Adrenal gland (tissue), 12 donors: Measurements from ENCODE around the gene PTPA. TPM values are rescaled to one million over a fixed set of nuclear protein-coding genes. Genes with fewer than 3 reads are reported as not detected.

Experiments used
- DNase-seq, 7 donors: peaks; one replicate each; pipeline ENCODE4 v3.0.0-alpha.2; 2019 to 2020
- H3K27ac ChIP-seq, 5 donors: fragments of 200-600 bp; sonication (generic) in 4 of 5; 1 replicate in 3 of 5; 2 replicates in 2 of 5; pipeline versions ENCODE4 v1.5.1 to v1.8.0; 2016 to 2020; ENCODE audit warnings: mild to moderate bottlenecking in 1 of 5
- H3K27me3 ChIP-seq: fragments of 200-600 bp; 2 replicates; pipeline ENCODE4 v1.8.0; 2021
- H3K36me3 ChIP-seq, 2 donors: fragments of 200-600 bp; replicated peaks in 1 of 2; 1 replicate in 1 of 2; 2 replicates in 1 of 2; pipeline versions ENCODE4 v1.5.1 to v1.8.0; 2018 to 2022
- H3K4me1 ChIP-seq, 2 donors: fragments of 200-600 bp; replicated peaks in 1 of 2; 1 replicate in 1 of 2; 2 replicates in 1 of 2; pipeline versions ENCODE4 v1.5.1 to v1.8.0; 2018 to 2021
- H3K4me3 ChIP-seq, 4 donors: fragments of 200-600 bp; sonication (generic) in 3 of 4; one replicate each; pipeline ENCODE4 v1.5.1; 2016 to 2018
- H3K9me3 ChIP-seq, 3 donors: fragments of 200-600 bp; sonication (generic) in 1 of 3; replicated peaks in 1 of 3; 1 replicate in 2 of 3; 2 replicates in 1 of 3; pipeline versions ENCODE4 v1.5.1 to v1.8.0; 2016 to 2021
- CTCF ChIP-seq, 6 experiments: fragments of 450-650 bp in 4 of 6; fragments of 200-600 bp in 2 of 6; sonication (generic) in 1 of 6; IDR thresholded peaks; 1 replicate in 5 of 6; 2 replicates in 1 of 6; pipeline versions ENCODE4 v1.5.1 to v1.8.0; 2016 to 2021; ENCODE audit warnings: antibody characterized with exemption in 6 of 6, mild to moderate bottlenecking in 2 of 6, moderate library complexity in 1 of 6
- POLR2A ChIP-seq, 2 donors: fragments of 450-650 bp; IDR thresholded peaks; one replicate each; pipeline ENCODE4 v1.6.1; 2017; ENCODE audit warnings: antibody characterized with exemption in 2 of 2, mild to moderate bottlenecking in 2 of 2, moderate library complexity in 1 of 2
- WGBS, 4 donors: extraction: QIAGEN DNeasy Blood & Tissue Kit in 2 of 4; methylation state at CpG; one replicate each; pipeline versions ENCODE4 v1.1.5 to v1.1.7; 2013 to 2017; 5-methylcytosine and 5-hydroxymethylcytosine counted together
- intact Hi-C, 2 donors: fragments of 100-400 bp; cut with DNase I; formaldehyde crosslinking; loops; one replicate each; pipeline versions ENCODE4 v1.14.1 to v1.15.0; 2022 to 2023
- polyA plus RNA-seq, 3 donors: library from polyadenylated mRNA; stranded (reverse); fragments of 200-250 nt in 2 of 3; fragments of 350-450 nt in 1 of 3; fragmentation: Illumina TruSeq in 1 of 3; extraction: RNeasy Lipid Tissue Mini Kit (QIAGEN cat#74804) in 1 of 3; gene quantifications; one replicate each; pipeline ENCODE4 v1.2.3, GENCODE V29; 2013 to 2014
- total RNA-seq, 9 donors: library from RNA; depleted of rRNA in 4 of 9; stranded (reverse); fragments of >200 nt in 4 of 9; fragments of 120-200 nt in 1 of 9; fragmentation: NEBNext Ultra II Directional in 1 of 9; extraction: Animal tissue kit (Norgen Biotek cat#: 25700) in 1 of 9; gene quantifications; one replicate each; pipeline versions ENCODE4 v1.1.0 to v1.2.4, GENCODE V29; 2013 to 2023
- donor health status: healthy with polysubstance abuse.
- donor health status: Bipolar disorder and iron deficiency.
- donor health status: DM: yes; HTN: yes; CAD: no.
- donor health status: DM: no; HTN: no; CAD: no.
- donor health status: DM: no; HTN: no; CAD: no.
- donor health status: DM: yes; HTN: yes; CAD: no.

The PTPA gene
- total and polyA plus RNA-seq, 12 donors, result 71.3 to 248 (median 130) TPM

- peaks cover 14 to 34% of the 10 kb centered on the region in 2 donors for H3K4me1 ChIP-seq
- H3K27ac ChIP-seq, result peak overlapping the region in 1 of 5 donors; percentile 15
- no peaks in the 10 kb centered on the region for H3K27me3 ChIP-seq
- 60 to 73% (median 65%) methylated on average over 7 of the region's 7 CpGs for WGBS, 4 donors
- no peak for DNase-seq
- H3K4me3 ChIP-seq, result no peak overlapping the region
- TF ChIP-seq CTCF (IDR thresholded peaks at IDR 0.05), result no peak
- TF ChIP-seq POLR2A (IDR thresholded peaks at IDR 0.05), result no peak
- H3K36me3 ChIP-seq, result no peaks in the 10 kb centered on the region
- no peaks in the 10 kb centered on the region for H3K9me3 ChIP-seq
- intact Hi-C loops, result loop anchor here (5.0 to 10.0 kb wide), 3 partner anchors 35 to 325 kb away; no protein-coding TSS in a partner anchor
Measured at GRCh38 chr9:129171993-129172751, 61.0 kb downstream of the PTPA start.

- Histone ChIP-seq H3K9me3 (no peaks in the 10 kb centered on the region), H3K27me3 (no peaks in the 10 kb centered on the region), H3K36me3 (no peaks in the 10 kb centered on the region), H3K4me1 (peaks cover 8 to 28% of the 10 kb centered on the region in 2 donors), H3K27ac (peak overlapping the region in 2 of 5 donors; percentile 15 to 99), H3K4me3 (no peak overlapping the region)
- TF ChIP-seq POLR2A (IDR thresholded peaks at IDR 0.05) (no peak), CTCF (IDR thresholded peaks at IDR 0.05) (no peak)
- peak in 2 of 7 donors; percentile 32 to 46 for DNase-seq
- 18 to 36% (median 28%) methylated on average over 4 to 5 of the region's 5 CpGs; no CpG with 5 or more reads in 1 of the 4 donors for WGBS, 4 donors
- intact Hi-C loops, result loop anchor here (5.0 to 10.0 kb wide), 3 partner anchors 36 to 324 kb away; no protein-coding TSS in a partner anchor
Measured at GRCh38 chr9:129172816-129173215, 61.6 kb downstream of the PTPA start.

GRCh38 chr9:129173296-129174101, 62.3 kb downstream of the PTPA start:
- TF ChIP-seq CTCF (IDR thresholded peaks at IDR 0.05) (no peak), POLR2A (IDR thresholded peaks at IDR 0.05) (no peak)
- H3K4me1 ChIP-seq, result peaks cover 8 to 23% of the 10 kb centered on the region in 2 donors
- H3K27ac ChIP-seq, result peak overlapping the region in 3 of 5 donors; percentile 95 to 99 (median 96)
- H3K9me3 ChIP-seq, result no peaks in the 10 kb centered on the region
- H3K27me3 ChIP-seq, result no peaks in the 10 kb centered on the region
- no peaks in the 10 kb centered on the region for H3K36me3 ChIP-seq
- intact Hi-C loops, result loop anchor here (2.0 to 10.0 kb wide), 4 partner anchors 36 to 437 kb away; no protein-coding TSS in a partner anchor
- 21 to 48% (median 32%) methylated on average over 14 to 29 of the region's 29 CpGs for WGBS, 4 donors
- DNase-seq, result no peak
- H3K4me3 ChIP-seq, result peak overlapping the region in 2 of 4 donors; percentile 50 to 95
